ENCODE results near the gene PAXX.

GRCh38 chr9:136991993-136992818, at the start of gene PAXX:
- TF ChIP-seq CTCF (IDR thresholded peaks at IDR 0.05) (peak in 3 of 6 experiments; percentile 16 to 37 (median 31)), POLR2A (IDR thresholded peaks at IDR 0.05) (peak in 2 of 4 donors; percentile 29 to 65)
